H9 (cell line): ENCODE results near the gene ASH1L. TPM values are rescaled to one million over a fixed set of nuclear protein-coding genes. Genes with fewer than 3 reads are reported as not detected.

ENCODE experiments used
- DNase-seq: peaks from one replicate; pipeline ENCODE4 v3.0.0-alpha.2; 2017
- H2AFZ ChIP-seq: one replicate; pipeline ENCODE4 v1.6.1; 2013; ENCODE audit warnings: mild to moderate bottlenecking, low read length, control low read depth, moderate library complexity
- H2AK5ac ChIP-seq: 2 replicates; pipeline ENCODE4 v1.6.1; 2013; ENCODE audit warnings: low read length, control low read depth, mixed read lengths; ENCODE audit not compliant: insufficient read length
- H2BK120ac ChIP-seq: one replicate; pipeline ENCODE4 v1.6.1; 2013; ENCODE audit warnings: low read depth, mild to moderate bottlenecking, low read length, control low read depth, inconsistent platforms; ENCODE audit not compliant: poor library complexity, severe bottlenecking
- H2BK12ac ChIP-seq: 2 replicates; pipeline ENCODE4 v1.6.1; 2013; ENCODE audit warnings: low read length, control low read depth, mixed read lengths, low read depth; ENCODE audit not compliant: insufficient read length
- H2BK15ac ChIP-seq: 2 replicates; pipeline ENCODE4 v1.6.1; 2013; ENCODE audit warnings: low read depth, low read length, control low read depth
- H2BK20ac ChIP-seq: one replicate; pipeline ENCODE4 v1.6.1; 2013; ENCODE audit warnings: low read depth, mild to moderate bottlenecking, low read length, control low read depth, inconsistent platforms; ENCODE audit not compliant: poor library complexity, severe bottlenecking
- H2BK5ac ChIP-seq: 2 replicates; pipeline ENCODE4 v1.6.1; 2013; ENCODE audit warnings: low read length, control low read depth, mixed read lengths; ENCODE audit not compliant: insufficient read length
- H3K14ac ChIP-seq: 2 replicates; pipeline ENCODE4 v1.6.1; 2013; ENCODE audit warnings: low read length, control low read depth; ENCODE audit not compliant: insufficient read depth
- H3K18ac ChIP-seq: 2 replicates; pipeline ENCODE4 v1.6.1; 2013; ENCODE audit warnings: low read depth, mild to moderate bottlenecking, mixed read lengths, low read length, control low read depth; ENCODE audit not compliant: insufficient read length
- H3K23ac ChIP-seq: 2 replicates; pipeline ENCODE4 v1.6.1; 2013; ENCODE audit warnings: low read length, control low read depth, mixed read lengths, low read depth; ENCODE audit not compliant: insufficient read length
- H3K23me2 ChIP-seq: 2 replicates; pipeline ENCODE4 v1.6.1; 2013; ENCODE audit warnings: low read depth, mild to moderate bottlenecking, mixed read lengths, low read length, control low read depth; ENCODE audit not compliant: insufficient read length, poor library complexity, severe bottlenecking
- H3K27ac ChIP-seq: 2 replicates; pipeline ENCODE4 v1.5.1; 2013; ENCODE audit warnings: low read length, control low read depth, mixed read lengths, low read depth; ENCODE audit not compliant: insufficient read length
- H3K27me3 ChIP-seq: 2 replicates; pipeline ENCODE4 v1.6.1; 2013; ENCODE audit warnings: low read length, control low read depth, inconsistent platforms; ENCODE audit not compliant: insufficient read depth
- H3K4ac ChIP-seq: 2 replicates; pipeline ENCODE4 v1.6.1; 2013; ENCODE audit warnings: low read depth, mild to moderate bottlenecking, control low read depth, inconsistent platforms, low read length, moderate library complexity
- H3K4me1 ChIP-seq: 2 replicates; pipeline ENCODE4 v1.6.1; 2013; ENCODE audit warnings: low read length, control low read depth, inconsistent platforms; ENCODE audit not compliant: insufficient read depth
- H3K4me2 ChIP-seq: 2 replicates; pipeline ENCODE4 v1.6.1; 2013; ENCODE audit warnings: low read length, control low read depth, mixed read lengths; ENCODE audit not compliant: insufficient read length, insufficient read depth
- H3K56ac ChIP-seq: 2 replicates; pipeline ENCODE4 v1.6.1; 2013; ENCODE audit warnings: low read depth, mild to moderate bottlenecking, mixed read lengths, low read length, control low read depth; ENCODE audit not compliant: insufficient read length
- H3K79me1 ChIP-seq: 2 replicates; pipeline ENCODE4 v1.6.1; 2013; ENCODE audit warnings: low read depth, mild to moderate bottlenecking, moderate library complexity, low read length, control low read depth, inconsistent platforms; ENCODE audit not compliant: insufficient read depth, poor library complexity, severe bottlenecking
- H3K79me2 ChIP-seq: 2 replicates; pipeline ENCODE4 v1.6.1; 2013; ENCODE audit warnings: low read length, control low read depth, inconsistent platforms; ENCODE audit not compliant: insufficient read depth
- H3K9ac ChIP-seq: 2 replicates; pipeline ENCODE4 v1.6.1; 2013; ENCODE audit warnings: low read length, control low read depth, mixed read lengths; ENCODE audit not compliant: insufficient read length; ENCODE audit errors: extremely low read depth
- H3K9me3 ChIP-seq: one replicate; pipeline ENCODE4 v1.6.1; 2013; ENCODE audit warnings: low read depth, low read length, inconsistent platforms; ENCODE audit not compliant: control insufficient read depth
- H3T11ph ChIP-seq: one replicate; pipeline ENCODE4 v1.6.1; 2013; ENCODE audit warnings: mild to moderate bottlenecking, low read length, control low read depth, inconsistent platforms
- H4K20me1 ChIP-seq: one replicate; pipeline ENCODE4 v1.6.1; 2013; ENCODE audit not compliant: control insufficient read depth, insufficient read length, insufficient read depth
- H4K5ac ChIP-seq: 2 replicates; pipeline ENCODE4 v1.6.1; 2013; ENCODE audit warnings: low read depth, mild to moderate bottlenecking, mixed read lengths, low read length, control low read depth; ENCODE audit not compliant: insufficient read length
- H4K8ac ChIP-seq: replicated peaks from 2 replicates; pipeline ENCODE4 v1.6.1; 2013; ENCODE audit warnings: low read length, control low read depth, mixed read lengths, low read depth; ENCODE audit not compliant: insufficient read length
- H4K91ac ChIP-seq: 2 replicates; pipeline ENCODE4 v1.6.1; 2013; ENCODE audit warnings: low read depth, mild to moderate bottlenecking, moderate library complexity, mixed read lengths, low read length, control low read depth; ENCODE audit not compliant: insufficient read length
- H3K27ac Mint-ChIP-seq, 3 experiments: 2 replicates in 2 of 3; 3 replicates in 1 of 3; pipeline ENCODE4 v1.8.0; 2020 to 2021; ENCODE audit warnings: mixed read lengths in 3 of 3, mild to moderate bottlenecking in 1 of 3, moderate library complexity in 1 of 3
- H3K27me3 Mint-ChIP-seq: 2 replicates; pipeline ENCODE4 v1.8.0; 2021; ENCODE audit warnings: low read depth, mild to moderate bottlenecking, moderate library complexity, mixed read lengths
- H3K36me3 Mint-ChIP-seq, 3 experiments: 2 replicates in 2 of 3; 3 replicates in 1 of 3; pipeline ENCODE4 v1.8.0; 2020 to 2021; ENCODE audit warnings: low read depth in 3 of 3, mixed read lengths in 3 of 3; ENCODE audit not compliant: insufficient read depth in 1 of 3
- H3K4me1 Mint-ChIP-seq, 2 experiments: 2 replicates each; pipeline ENCODE4 v1.8.0; 2020; ENCODE audit warnings: mixed read lengths in 2 of 2
- H3K4me3 Mint-ChIP-seq, 2 experiments: 2 replicates in 1 of 2; 3 replicates in 1 of 2; pipeline ENCODE4 v1.8.0; 2020 to 2021; ENCODE audit warnings: mild to moderate bottlenecking in 2 of 2, mixed read lengths in 2 of 2, moderate library complexity in 1 of 2
- H3K9me3 Mint-ChIP-seq, 2 experiments: 2 replicates in 1 of 2; 3 replicates in 1 of 2; pipeline ENCODE4 v1.8.0; 2020; ENCODE audit warnings: mild to moderate bottlenecking in 2 of 2, mixed read lengths in 2 of 2, moderate library complexity in 1 of 2
- CTCF ChIP-seq: fragments of 200-600 bp; sonication (generic); conservative IDR thresholded peaks from 3 replicates; pipeline ENCODE4 v1.8.0; 2021; ENCODE audit warnings: antibody characterized with exemption, mild to moderate bottlenecking
- total RNA-seq: library from RNA; stranded (reverse); gene quantifications from 2 replicates; pipeline ENCODE4 v1.2.1, GENCODE V29; 2021

ASH1L gene
- total RNA-seq, 1 experiment from 2014 or later: 32.8 TPM

- Mint-ChIP-seq H3K4me1 (no peaks in the 10 kb centered on the region), H3K36me3 (peaks cover 5 to 23% (median 20%) of the 10 kb centered on the region in 3 experiments; a peak in 6 of 7 replicates), H3K4me3 (no peak overlapping the region), H3K9me3 (peaks cover 2 to 3% of the 10 kb centered on the region in 2 experiments; a peak in 2 of 5 replicates), H3K27me3 (no peaks in the 10 kb centered on the region), H3K27ac (no peak overlapping the region)
- H2BK120ac ChIP-seq: no peak overlapping the region
- H4K8ac ChIP-seq: no peak overlapping the region
- H3K4me2 ChIP-seq: no peak overlapping the region
- H2BK15ac ChIP-seq: no peak overlapping the region
- no peaks in the 10 kb centered on the region for H4K20me1 ChIP-seq
- H3K9ac ChIP-seq: no peak overlapping the region
- no peak overlapping the region for H4K91ac ChIP-seq
- H2BK5ac ChIP-seq: no peak overlapping the region
- no peak for TF ChIP-seq CTCF
- H2BK20ac ChIP-seq: no peak overlapping the region
- H3K27ac ChIP-seq: no peak overlapping the region
- H2BK12ac ChIP-seq: no peak overlapping the region
- H2AFZ ChIP-seq: no peak overlapping the region
- no peak overlapping the region for H3K4ac ChIP-seq
- no peak overlapping the region for H3K56ac ChIP-seq
- no peaks in the 10 kb centered on the region for H3K4me1 ChIP-seq
- no peaks in the 10 kb centered on the region for H3K79me1 ChIP-seq
- H3K27me3 ChIP-seq: no peaks in the 10 kb centered on the region
- no peak overlapping the region for H3K18ac ChIP-seq
- H3T11ph ChIP-seq: no peak overlapping the region
- no peaks in the 10 kb centered on the region for H3K23me2 ChIP-seq
- no peak for DNase-seq
- H4K5ac ChIP-seq: no peak overlapping the region
- no peak overlapping the region for H2AK5ac ChIP-seq
- no peaks in the 10 kb centered on the region for H3K79me2 ChIP-seq
- no peak overlapping the region for H3K14ac ChIP-seq
- H3K9me3 ChIP-seq: no peaks in the 10 kb centered on the region
- no peak overlapping the region for H3K23ac ChIP-seq
These were observed 76.7 kb downstream of the ASH1L start for GRCh38 chr1:155485945-155486344.
